K562 (cell line): ENCODE data around the gene MACF1. TPM values are rescaled to one million over a fixed set of nuclear protein-coding genes. Genes with fewer than 3 reads are reported as not detected.

Experiments
- ASH1L ChIP-seq: fragments of 450-650 bp; IDR thresholded peaks from 2 replicates; pipeline ENCODE4 v1.6.1; 2018; ENCODE audit warnings: borderline replicate concordance, mild to moderate bottlenecking, low read depth; ENCODE audit not compliant: partially characterized antibody
- COPS2 ChIP-seq: fragments of 450-650 bp; conservative IDR thresholded peaks from 2 replicates; pipeline ENCODE4 v1.6.1; 2016; ENCODE audit warnings: mild to moderate bottlenecking, moderate library complexity
- CREM ChIP-seq: IDR thresholded peaks from 2 replicates; pipeline ENCODE4 v1.6.1; 2014; ENCODE audit warnings: antibody characterized with exemption, low read depth
- EGR1 ChIP-seq: fragments of 450-650 bp; conservative IDR thresholded peaks from 2 replicates; pipeline ENCODE4 v1.6.1; 2017; ENCODE audit warnings: mild to moderate bottlenecking
- ESRRB ChIP-seq: fragments of 250-450 bp; sonication (Bioruptor Pico); IDR thresholded peaks from 2 replicates; pipeline ENCODE4 v1.5.0; 2020; ENCODE audit warnings: mild to moderate bottlenecking, moderate library complexity, borderline replicate concordance
- EZH2 ChIP-seq: IDR thresholded peaks from 2 replicates; pipeline ENCODE4 v1.6.1; 2012; ENCODE audit warnings: low read depth, mild to moderate bottlenecking, inconsistent platforms, low read length, borderline replicate concordance
- NR1H2 ChIP-seq: sonication (generic); formaldehyde crosslinking; IDR thresholded peaks from 2 replicates; pipeline ENCODE4 v1.4.0; 2020; ENCODE audit warnings: mild to moderate bottlenecking, missing genetic modification reagents
- PHF8 ChIP-seq: fragments of 200-600 bp; sonication (generic); IDR thresholded peaks from 2 replicates; pipeline ENCODE4 v1.6.1; 2012; ENCODE audit warnings: mixed run types, mild to moderate bottlenecking, inconsistent platforms, low read length, moderate library complexity, borderline replicate concordance
- RBFOX2 ChIP-seq: fragments of 200-400 bp; formaldehyde crosslinking; IDR thresholded peaks from 2 replicates; pipeline ENCODE4 v1.6.1; 2017; ENCODE audit warnings: low read depth, mild to moderate bottlenecking, low read length, moderate library complexity
- SMC3 ChIP-seq: conservative IDR thresholded peaks from 2 replicates; pipeline ENCODE4 v1.6.1; 2011; ENCODE audit warnings: low read depth, low read length, improper control_type of control experiment; ENCODE audit not compliant: insufficient read depth
- TAF1 ChIP-seq: IDR thresholded peaks from 2 replicates; pipeline ENCODE4 v1.6.1; 2011; ENCODE audit warnings: mild to moderate bottlenecking, low read length, moderate library complexity; ENCODE audit not compliant: insufficient read depth, control insufficient read depth, severe bottlenecking; ENCODE audit errors: extremely low read depth
- TBP ChIP-seq: optimal IDR thresholded peaks from 2 replicates; pipeline ENCODE3; 2011; ENCODE audit warnings: low read depth, low read length, improper control_type of control experiment
- TRIM24 ChIP-seq, 2 experiments: fragments of 450-650 bp; IDR thresholded peaks; 2 replicates each; pipeline ENCODE4 v1.6.1; 2016
- ZBTB8A ChIP-seq: fragments of 450-650 bp; IDR thresholded peaks from 2 replicates; pipeline ENCODE4 v1.6.1; 2018; ENCODE audit warnings: mild to moderate bottlenecking, moderate library complexity; ENCODE audit not compliant: partially characterized antibody
- ZNF696 ChIP-seq: fragments of 250-450 bp; sonication (Bioruptor Pico); conservative IDR thresholded peaks from 2 replicates; pipeline ENCODE4 v1.4.0; 2020; ENCODE audit warnings: mild to moderate bottlenecking, moderate library complexity
- polyA plus RNA-seq, 8 experiments: library from polyadenylated mRNA; depleted of rRNA in 4 of 8; stranded (reverse) in 5 of 8; unstranded in 3 of 8; fragments of >200 nt; fragmentation: Nextera tagmentation in 2 of 8; fragmentation: Illumina TruSeq in 1 of 8; extraction: Ambion mirVana in 2 of 8; extraction: Trizol in 1 of 8; gene quantifications; 2 replicates each; pipeline versions ENCODE4 v1.2.1 to v1.2.3, GENCODE V29; 2011 to 2014; ENCODE audit warnings: inconsistent platforms in 1 of 8, missing spikeins in 1 of 8
- total RNA-seq, 7 experiments: library from RNA; depleted of rRNA in 6 of 7; stranded (reverse); fragments of >200 nt in 6 of 7; fragmentation: Illumina TruSeq in 2 of 7; extraction: Trizol in 2 of 7; gene quantifications; 2 replicates each; pipeline versions ENCODE4 v1.2.1 to v1.2.3, GENCODE V29; 2011 to 2021; ENCODE audit warnings: low replicate concordance in 1 of 7
- TF ChIP-seq, protein P1 (sequence below): sonication (generic); formaldehyde crosslinking; IDR thresholded peaks from 2 replicates; pipeline ENCODE4 v1.9.0; 2022; ENCODE audit warnings: mild to moderate bottlenecking, missing genetic modification reagents
- TF ChIP-seq, protein P2 (sequence below): sonication (generic); formaldehyde crosslinking; IDR thresholded peaks from 2 replicates; pipeline ENCODE4 v1.5.0; 2020; ENCODE audit warnings: missing genetic modification reagents
- TF ChIP-seq, protein P3 (sequence below): fragments of 200-800 bp; sonication (Bioruptor generic); IDR thresholded peaks from 2 replicates; pipeline ENCODE4 v1.6.1; 2016; ENCODE audit warnings: missing genetic modification characterization, missing compliant biosample characterization
- TF ChIP-seq, protein P4 (sequence below): sonication (generic); formaldehyde crosslinking; IDR thresholded peaks from 2 replicates; pipeline ENCODE4 v1.8.1; 2023; ENCODE audit warnings: mild to moderate bottlenecking, missing genetic modification reagents

The MACF1 gene
- total and polyA plus RNA-seq, 9 of the 15 experiments (the other 6 are each of a cell fraction or from before 2014, with no cell fraction given) = 13.2 to 232 (median 112) TPM

DNA sequence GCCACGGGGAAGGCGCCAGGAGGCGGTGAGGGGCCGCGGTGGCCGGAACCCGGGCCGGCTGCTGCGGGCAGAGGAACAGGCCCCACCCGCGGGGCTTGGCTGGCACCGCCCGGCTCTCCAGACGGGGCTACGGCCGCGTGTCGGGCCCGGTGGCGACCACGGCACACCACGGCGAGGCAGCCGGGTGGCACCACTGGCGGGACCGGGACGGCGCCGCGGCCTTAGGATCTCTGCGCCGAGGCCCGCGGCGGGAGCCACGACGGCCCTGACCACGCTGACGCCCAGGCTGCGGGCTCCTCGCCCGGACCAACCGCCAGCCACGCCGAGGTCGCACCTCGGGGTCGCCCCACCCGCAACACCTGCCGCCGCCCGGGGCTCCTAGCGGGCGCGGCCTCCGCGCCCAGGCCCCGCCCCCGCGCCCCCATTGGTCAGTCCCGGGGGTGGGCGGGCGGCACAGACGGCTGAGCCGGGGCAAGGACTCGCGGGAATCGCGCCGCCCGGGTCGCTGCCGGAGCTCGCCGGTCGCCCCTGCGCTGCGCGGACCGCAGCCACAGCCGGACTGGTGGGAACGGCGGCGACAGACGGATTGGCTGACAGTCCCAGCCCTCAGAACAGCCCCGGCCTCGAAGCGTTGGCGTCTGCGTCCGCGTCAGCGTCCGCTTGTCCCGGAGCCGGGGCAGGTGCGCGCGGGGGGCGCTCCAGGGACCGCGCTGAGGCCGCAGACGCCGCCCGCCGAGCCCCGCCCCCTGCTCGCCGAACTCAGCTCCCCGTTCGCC is 286.8 kb downstream of the MACF1 start, which contains the start of gene BMP8A (continued):
- TF ChIP-seq, protein P1, sequence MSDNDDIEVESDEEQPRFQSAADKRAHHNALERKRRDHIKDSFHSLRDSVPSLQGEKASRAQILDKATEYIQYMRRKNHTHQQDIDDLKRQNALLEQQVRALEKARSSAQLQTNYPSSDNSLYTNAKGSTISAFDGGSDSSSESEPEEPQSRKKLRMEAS (CRISPR knock-in tag) = peak; percentile 8
- 0 out of 2 replicates have a peak, but pooled peaks have one; percentile 5 for TF ChIP-seq SMC3
- TF ChIP-seq NR1H2 = no peak
- no peak for TF ChIP-seq ASH1L
- TF ChIP-seq, protein P2, sequence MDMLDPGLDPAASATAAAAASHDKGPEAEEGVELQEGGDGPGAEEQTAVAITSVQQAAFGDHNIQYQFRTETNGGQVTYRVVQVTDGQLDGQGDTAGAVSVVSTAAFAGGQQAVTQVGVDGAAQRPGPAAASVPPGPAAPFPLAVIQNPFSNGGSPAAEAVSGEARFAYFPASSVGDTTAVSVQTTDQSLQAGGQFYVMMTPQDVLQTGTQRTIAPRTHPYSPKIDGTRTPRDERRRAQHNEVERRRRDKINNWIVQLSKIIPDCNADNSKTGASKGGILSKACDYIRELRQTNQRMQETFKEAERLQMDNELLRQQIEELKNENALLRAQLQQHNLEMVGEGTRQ (CRISPR knock-in tag) = no peak
- TF ChIP-seq PHF8 = peak; percentile 35; the same call in 1 of the 2 replicates
- TF ChIP-seq ZNF696 (CRISPR knock-in tag) = no peak
- TF ChIP-seq ESRRB (CRISPR knock-in tag) = no peak
- no peak for TF ChIP-seq COPS2
- TF ChIP-seq TRIM24 (IDR thresholded peaks at IDR 0.05) = peak in 1 of 2 experiments; percentile 58; a peak in 2 of 4 replicates
- no peak for TF ChIP-seq ZBTB8A
- no peak for TF ChIP-seq EZH2
- peak; percentile 50 for TF ChIP-seq RBFOX2
- TF ChIP-seq, protein P3, sequence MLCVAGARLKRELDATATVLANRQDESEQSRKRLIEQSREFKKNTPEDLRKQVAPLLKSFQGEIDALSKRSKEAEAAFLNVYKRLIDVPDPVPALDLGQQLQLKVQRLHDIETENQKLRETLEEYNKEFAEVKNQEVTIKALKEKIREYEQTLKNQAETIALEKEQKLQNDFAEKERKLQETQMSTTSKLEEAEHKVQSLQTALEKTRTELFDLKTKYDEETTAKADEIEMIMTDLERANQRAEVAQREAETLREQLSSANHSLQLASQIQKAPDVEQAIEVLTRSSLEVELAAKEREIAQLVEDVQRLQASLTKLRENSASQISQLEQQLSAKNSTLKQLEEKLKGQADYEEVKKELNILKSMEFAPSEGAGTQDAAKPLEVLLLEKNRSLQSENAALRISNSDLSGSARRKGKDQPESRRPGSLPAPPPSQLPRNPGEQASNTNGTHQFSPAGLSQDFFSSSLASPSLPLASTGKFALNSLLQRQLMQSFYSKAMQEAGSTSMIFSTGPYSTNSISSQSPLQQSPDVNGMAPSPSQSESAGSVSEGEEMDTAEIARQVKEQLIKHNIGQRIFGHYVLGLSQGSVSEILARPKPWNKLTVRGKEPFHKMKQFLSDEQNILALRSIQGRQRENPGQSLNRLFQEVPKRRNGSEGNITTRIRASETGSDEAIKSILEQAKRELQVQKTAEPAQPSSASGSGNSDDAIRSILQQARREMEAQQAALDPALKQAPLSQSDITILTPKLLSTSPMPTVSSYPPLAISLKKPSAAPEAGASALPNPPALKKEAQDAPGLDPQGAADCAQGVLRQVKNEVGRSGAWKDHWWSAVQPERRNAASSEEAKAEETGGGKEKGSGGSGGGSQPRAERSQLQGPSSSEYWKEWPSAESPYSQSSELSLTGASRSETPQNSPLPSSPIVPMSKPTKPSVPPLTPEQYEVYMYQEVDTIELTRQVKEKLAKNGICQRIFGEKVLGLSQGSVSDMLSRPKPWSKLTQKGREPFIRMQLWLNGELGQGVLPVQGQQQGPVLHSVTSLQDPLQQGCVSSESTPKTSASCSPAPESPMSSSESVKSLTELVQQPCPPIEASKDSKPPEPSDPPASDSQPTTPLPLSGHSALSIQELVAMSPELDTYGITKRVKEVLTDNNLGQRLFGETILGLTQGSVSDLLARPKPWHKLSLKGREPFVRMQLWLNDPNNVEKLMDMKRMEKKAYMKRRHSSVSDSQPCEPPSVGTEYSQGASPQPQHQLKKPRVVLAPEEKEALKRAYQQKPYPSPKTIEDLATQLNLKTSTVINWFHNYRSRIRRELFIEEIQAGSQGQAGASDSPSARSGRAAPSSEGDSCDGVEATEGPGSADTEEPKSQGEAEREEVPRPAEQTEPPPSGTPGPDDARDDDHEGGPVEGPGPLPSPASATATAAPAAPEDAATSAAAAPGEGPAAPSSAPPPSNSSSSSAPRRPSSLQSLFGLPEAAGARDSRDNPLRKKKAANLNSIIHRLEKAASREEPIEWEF (CRISPR knock-in tag) = no peak
- TF ChIP-seq TBP = peak; percentile 5
- TF ChIP-seq EGR1 = 0 out of 2 replicates have a peak, but pooled peaks have one; percentile 10
- TF ChIP-seq, protein P4, sequence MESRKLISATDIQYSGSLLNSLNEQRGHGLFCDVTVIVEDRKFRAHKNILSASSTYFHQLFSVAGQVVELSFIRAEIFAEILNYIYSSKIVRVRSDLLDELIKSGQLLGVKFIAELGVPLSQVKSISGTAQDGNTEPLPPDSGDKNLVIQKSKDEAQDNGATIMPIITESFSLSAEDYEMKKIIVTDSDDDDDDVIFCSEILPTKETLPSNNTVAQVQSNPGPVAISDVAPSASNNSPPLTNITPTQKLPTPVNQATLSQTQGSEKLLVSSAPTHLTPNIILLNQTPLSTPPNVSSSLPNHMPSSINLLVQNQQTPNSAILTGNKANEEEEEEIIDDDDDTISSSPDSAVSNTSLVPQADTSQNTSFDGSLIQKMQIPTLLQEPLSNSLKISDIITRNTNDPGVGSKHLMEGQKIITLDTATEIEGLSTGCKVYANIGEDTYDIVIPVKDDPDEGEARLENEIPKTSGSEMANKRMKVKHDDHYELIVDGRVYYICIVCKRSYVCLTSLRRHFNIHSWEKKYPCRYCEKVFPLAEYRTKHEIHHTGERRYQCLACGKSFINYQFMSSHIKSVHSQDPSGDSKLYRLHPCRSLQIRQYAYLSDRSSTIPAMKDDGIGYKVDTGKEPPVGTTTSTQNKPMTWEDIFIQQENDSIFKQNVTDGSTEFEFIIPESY (CRISPR knock-in tag) = 0 out of 2 replicates have a peak, but pooled peaks have one; percentile 2
- TF ChIP-seq TAF1 = no peak
- TF ChIP-seq CREM = 0 out of 2 replicates have a peak, but pooled peaks have one; percentile 24
